Hepatocyte (in vitro differentiated cells): Measurements from ENCODE around the gene KRT85.

Source experiments
- CTCF ChIP-seq: fragments of 200-600 bp; sonication (generic); IDR thresholded peaks from 2 replicates; pipeline ENCODE4 v1.5.1; 2016; ENCODE audit warnings: antibody characterized with exemption, mild to moderate bottlenecking; ENCODE audit not compliant: poor library complexity
- EZH2 ChIP-seq: fragments of 200-600 bp; sonication (generic); IDR thresholded peaks from 2 replicates; pipeline ENCODE4 v1.6.1; 2016; ENCODE audit warnings: antibody characterized with exemption, mild to moderate bottlenecking, borderline replicate concordance
- EZH2phosphoT487 ChIP-seq: fragments of 200-600 bp; sonication (generic); IDR thresholded peaks from one replicate; pipeline ENCODE4 v1.6.1; 2018; ENCODE audit warnings: antibody characterized with exemption, mild to moderate bottlenecking, low read depth, moderate library complexity; ENCODE audit not compliant: unreplicated experiment, severe bottlenecking

DNA sequence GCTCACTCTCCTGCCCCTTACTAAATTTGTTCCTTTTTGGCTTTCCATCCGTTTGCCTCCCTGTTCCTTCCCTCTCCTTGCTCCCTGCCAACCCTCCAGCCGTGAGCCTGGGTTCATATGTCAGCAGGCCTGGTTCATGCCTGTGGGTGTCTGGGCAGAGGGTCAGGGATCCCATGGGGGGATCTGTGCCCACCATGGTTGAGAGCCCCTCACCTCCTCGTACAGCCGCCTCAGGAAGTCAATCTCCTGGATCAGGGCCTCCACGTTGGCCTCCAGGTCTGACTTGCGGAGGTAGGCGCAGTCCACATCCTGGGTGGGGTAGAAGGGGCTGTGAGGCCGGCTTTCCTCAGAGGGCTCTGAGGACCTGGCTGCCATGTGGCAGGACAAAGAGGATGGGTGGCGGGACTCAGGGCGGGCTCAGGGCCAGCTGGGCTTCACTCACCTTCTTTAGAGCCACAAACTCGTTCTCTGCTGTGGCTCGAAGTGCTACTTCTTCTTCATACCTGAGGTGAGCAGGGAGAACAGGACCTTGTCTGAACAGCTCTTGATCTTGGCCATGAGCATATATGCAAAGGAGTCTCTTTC is 49.7 kb downstream of the KRT85 start:
- TF ChIP-seq CTCF (no peak), EZH2phosphoT487 (no peak), EZH2 (no peak)
